HepG2 (cell line): Measurements from ENCODE around the gene MRPL51. TPM values are rescaled to one million over a fixed set of nuclear protein-coding genes. Genes with fewer than 3 reads are reported as not detected.

Experiments
- ATAC-seq: fragments of 200-7000 bp; cut with Tn5 transposase; 3 replicates; pipeline ENCODE4 v1.9.1; 2020; ENCODE audit warnings: mild to moderate bottlenecking, moderate library complexity
- BruUV-seq: library from RNA; stranded (reverse); fragments of 400-500 nt; replicated peaks from 2 replicates; lab custom pipeline; 2021; lab: Mats Ljungman, UMichigan
- CTCF ChIA-PET: fragments of 300-600 bp; formaldehyde crosslinking; extraction: SDS; loops from one replicate; lab custom pipeline; 2021; ENCODE audit warnings: low total read pairs, inconsistent platforms, low intra/inter-chr PET ratio; lab: Yijun Ruan, JAX
- POLR2A ChIA-PET: fragments of 350-600 bp; sonication (Branson Sonifier 250); formaldehyde crosslinking; loops from one replicate; lab custom pipeline; 2020; ENCODE audit warnings: antibody characterized with exemption, inconsistent platforms; lab: Yijun Ruan, JAX
- DNase-seq: peaks from one replicate; pipeline ENCODE4 v3.0.0-alpha.2; 2015; ENCODE audit warnings: low spot score
- FAIRE-seq: peaks from 3 replicates; lab custom pipeline; 2011; peaks lifted over from hg19 to GRCh38; lab: Jason Lieb, UNC
- H2AFZ ChIP-seq: one replicate; pipeline ENCODE4 v1.6.1; 2011; ENCODE audit warnings: low read length, inconsistent platforms
- H3K27ac ChIP-seq: fragments of 300-600 bp; 3 replicates; pipeline ENCODE4 v1.8.0; 2011; ENCODE audit warnings: mixed run types, mild to moderate bottlenecking, mixed read lengths, low read length, inconsistent platforms; ENCODE audit not compliant: insufficient read depth; ENCODE audit errors: extremely low read length
- H3K27me3 ChIP-seq, 2 experiments: fragments of 200-600 bp in 1 of 2; 2 replicates in 1 of 2; 3 replicates in 1 of 2; pipeline versions ENCODE4 v1.6.0 to v1.8.0; 2011; ENCODE audit warnings: low read length in 2 of 2, mild to moderate bottlenecking in 2 of 2, moderate library complexity in 2 of 2, inconsistent platforms in 1 of 2; ENCODE audit not compliant: insufficient read depth in 2 of 2, control insufficient read depth in 1 of 2
- H3K36me3 ChIP-seq, 2 experiments: fragments of 200-600 bp in 1 of 2; replicated peaks in 1 of 2; 2 replicates in 1 of 2; 3 replicates in 1 of 2; pipeline versions ENCODE4 v1.5.1 to v1.8.0; 2011; ENCODE audit warnings: low read length in 2 of 2, inconsistent platforms in 1 of 2; ENCODE audit not compliant: insufficient read depth in 2 of 2, control insufficient read depth in 1 of 2
- H3K4me1 ChIP-seq: 2 replicates; pipeline ENCODE4 v1.5.1; 2012; ENCODE audit warnings: low read length, inconsistent platforms; ENCODE audit not compliant: insufficient read depth
- H3K4me2 ChIP-seq: 2 replicates; pipeline ENCODE4 v1.6.0; 2011; ENCODE audit warnings: low read depth, low read length, inconsistent platforms
- H3K4me3 ChIP-seq, 3 experiments: fragments of 200-600 bp in 1 of 3; sonication (generic), shearing (Covaris generic) in 1 of 3; replicated peaks in 1 of 3; 2 replicates each; pipeline ENCODE4 v1.5.1; 2011 to 2016; ENCODE audit warnings: low read length in 3 of 3, inconsistent platforms in 2 of 3, low read depth in 2 of 3, mild to moderate bottlenecking in 2 of 3, control low read depth in 1 of 3, mixed read lengths in 1 of 3; ENCODE audit not compliant: insufficient read depth in 1 of 3
- H3K79me2 ChIP-seq: one replicate; pipeline ENCODE4 v1.6.1; 2011; ENCODE audit warnings: low read length, inconsistent platforms; ENCODE audit not compliant: insufficient read depth
- H3K9ac ChIP-seq: 2 replicates; pipeline ENCODE4 v1.6.0; 2011; ENCODE audit warnings: mild to moderate bottlenecking, low read depth, low read length, inconsistent platforms; ENCODE audit not compliant: insufficient read depth
- H3K9me3 ChIP-seq: 2 replicates; pipeline ENCODE4 v1.5.1; 2012; ENCODE audit warnings: mild to moderate bottlenecking, low read length
- H4K20me1 ChIP-seq: 2 replicates; pipeline ENCODE4 v1.6.0; 2011; ENCODE audit warnings: inconsistent platforms, mild to moderate bottlenecking, low read length, moderate library complexity; ENCODE audit not compliant: insufficient read depth
- MED13 ChIP-seq: sonication (generic); formaldehyde crosslinking; IDR thresholded peaks from 2 replicates; pipeline ENCODE4 v1.5.0; 2020; ENCODE audit warnings: missing genetic modification reagents
- NFYB ChIP-seq: sonication (generic); formaldehyde crosslinking; IDR thresholded peaks from 2 replicates; pipeline ENCODE4 v1.4.0; 2020; ENCODE audit warnings: missing genetic modification reagents
- SP5 ChIP-seq: IDR thresholded peaks from 2 replicates; pipeline ENCODE4 v1.6.1; 2016; ENCODE audit warnings: low read depth, borderline replicate concordance
- ZFY ChIP-seq: sonication (generic); formaldehyde crosslinking; IDR thresholded peaks from 2 replicates; pipeline ENCODE4 v1.4.0; 2020; ENCODE audit warnings: missing genetic modification reagents
- ZIK1 ChIP-seq: sonication (generic); formaldehyde crosslinking; IDR thresholded peaks from 2 replicates; pipeline ENCODE4 v1.5.0; 2020; ENCODE audit warnings: mild to moderate bottlenecking, low read depth, missing genetic modification reagents, borderline replicate concordance
- ZNF17 ChIP-seq: sonication (generic); formaldehyde crosslinking; IDR thresholded peaks from 2 replicates; pipeline ENCODE4 v1.5.0; 2020; ENCODE audit warnings: mild to moderate bottlenecking, missing genetic modification reagents
- ZNF24 ChIP-seq: fragments of 450-650 bp; IDR thresholded peaks from 2 replicates; pipeline ENCODE4 v1.6.1; 2017; ENCODE audit warnings: antibody characterized with exemption, mild to moderate bottlenecking
- ZNF280D ChIP-seq: sonication (generic); formaldehyde crosslinking; IDR thresholded peaks from 2 replicates; pipeline ENCODE4 v1.5.1; 2020; ENCODE audit warnings: mild to moderate bottlenecking, missing genetic modification reagents
- ZNF775 ChIP-seq: sonication (generic); formaldehyde crosslinking; IDR thresholded peaks from 2 replicates; pipeline ENCODE4 v1.4.0; 2020; ENCODE audit warnings: missing genetic modification reagents, mild to moderate bottlenecking, moderate library complexity, borderline replicate concordance
- WGBS: methylation state at CpG from one replicate; pipeline ENCODE4 v1.1.6; 2017; ENCODE audit warnings: low lambda C conversion rate; 5-methylcytosine and 5-hydroxymethylcytosine counted together
- in situ Hi-C: cut with HindIII; loops from 2 replicates; pipeline ENCODE4 v1.10.0; 2017; ENCODE audit warnings: low pct_unique_long_range_greater_than_20kb; ENCODE audit not compliant: extremely low pct_ligation_motif_present
- intact Hi-C: fragments of 100-400 bp; cut with micrococcal nuclease; formaldehyde crosslinking; loops from one replicate; pipeline ENCODE4 v1.10.0; 2022; ENCODE audit not compliant: unreplicated experiment
- polyA plus RNA-seq, 8 experiments: library from polyadenylated mRNA; depleted of rRNA in 3 of 8; stranded (reverse) in 7 of 8; unstranded in 1 of 8; fragments of >200 nt; fragmentation: Illumina TruSeq in 4 of 8; extraction: Trizol in 4 of 8; gene quantifications; 2 replicates each; pipeline versions ENCODE4 v1.2.1 to v1.2.3, GENCODE V29; 2011 to 2016; ENCODE audit warnings: low read depth in 4 of 8, missing spikeins in 1 of 8, mixed read lengths in 1 of 8; ENCODE audit not compliant: insufficient read depth in 1 of 8
- total RNA-seq, 5 experiments: library from RNA; depleted of rRNA; stranded (reverse); fragments of >200 nt; fragmentation: Illumina TruSeq; extraction: Trizol; gene quantifications; 2 replicates each; pipeline ENCODE4 v1.2.3, GENCODE V29; 2016; ENCODE audit warnings: low read depth in 1 of 5
- TF ChIP-seq, protein P1 (sequence below): sonication (generic); formaldehyde crosslinking; IDR thresholded peaks from 2 replicates; pipeline ENCODE4 v1.8.0; 2022; ENCODE audit warnings: mild to moderate bottlenecking, missing genetic modification reagents, moderate library complexity

MRPL51 gene
- total and polyA plus RNA-seq, 2 of the 13 experiments (the other 11 are each of a cell fraction or from before 2014, with no cell fraction given) = 64.8 to 278 TPM

DNA sequence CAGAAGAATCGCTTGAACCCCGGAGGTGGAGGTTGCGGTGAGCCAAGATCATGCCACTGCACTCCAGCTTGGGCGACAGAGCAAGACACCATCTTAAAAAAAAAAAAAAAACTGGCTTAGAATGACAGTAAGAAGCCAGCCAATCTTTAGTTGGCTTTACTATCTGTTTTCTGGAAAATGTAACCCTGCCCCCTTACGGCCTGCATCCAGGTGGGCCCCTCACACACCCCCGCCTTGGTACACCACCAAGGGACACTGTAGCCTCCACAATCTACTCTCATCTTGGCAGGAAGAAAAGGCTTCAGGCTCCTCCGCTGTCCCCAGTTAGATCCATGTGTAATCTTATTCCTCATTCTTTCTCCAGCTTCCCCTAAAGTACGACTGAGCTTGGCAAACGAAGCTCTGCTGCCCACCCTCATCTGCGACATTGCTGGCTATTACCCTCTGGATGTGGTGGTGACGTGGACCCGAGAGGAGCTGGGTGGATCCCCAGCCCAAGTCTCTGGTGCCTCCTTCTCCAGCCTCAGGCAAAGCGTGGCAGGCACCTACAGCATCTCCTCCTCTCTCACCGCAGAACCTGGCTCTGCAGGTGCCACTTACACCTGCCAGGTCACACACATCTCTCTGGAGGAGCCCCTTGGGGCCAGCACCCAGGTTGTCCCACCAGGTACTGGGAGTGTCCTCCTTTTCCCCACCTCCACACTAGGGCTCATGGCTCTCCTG is 34.6 kb downstream of the MRPL51 start:
- no TSS peak for BruUV-seq
- no peak for DNase-seq
- Histone ChIP-seq H3K27ac (no peak overlapping the region), H3K4me2 (no peak overlapping the region), H3K9me3 (no peaks in the 10 kb centered on the region), H3K4me1 (0 out of 2 replicates have a peak, but pooled peaks cover under 1% of the 10 kb centered on the region), H3K9ac (no peak overlapping the region), H3K4me3 (no peak overlapping the region), H3K27me3 (no peaks in the 10 kb centered on the region), H3K36me3 (peaks cover 14 to 48% of the 10 kb centered on the region in 2 experiments), H4K20me1 (no peaks in the 10 kb centered on the region), H3K79me2 (no peaks in the 10 kb centered on the region), H2AFZ (no peak overlapping the region)
- no peak for FAIRE-seq
- intact Hi-C loops = no loop called here
- WGBS = 96% methylated on average over 14 of the region's 14 CpGs
- ATAC-seq = no peak
- in situ Hi-C loops = loop anchor here (25.0 kb wide), 1 partner anchor 396 kb away; no protein-coding TSS in a partner anchor
- ChIA-PET CTCF (no interaction called here), POLR2A (interaction anchor here (0.8 to 2.3 kb wide), 4 partner anchors 12 to 95 kb away, joined by 3 to 12 read pairs (median 6); partner anchors contain the start of gene VAMP1)
- no peak for TF ChIP-seq ZFY (CRISPR knock-in tag)
- no peak for TF ChIP-seq SP5 (CRISPR knock-in tag)
- TF ChIP-seq ZIK1 (CRISPR knock-in tag) = no peak
- TF ChIP-seq MED13 (CRISPR knock-in tag) = no peak
- no peak for TF ChIP-seq ZNF280D (CRISPR knock-in tag)
- no peak for TF ChIP-seq ZNF775 (CRISPR knock-in tag)
- no peak for TF ChIP-seq ZNF24
- TF ChIP-seq NFYB (CRISPR knock-in tag) = no peak
- TF ChIP-seq, protein P1, sequence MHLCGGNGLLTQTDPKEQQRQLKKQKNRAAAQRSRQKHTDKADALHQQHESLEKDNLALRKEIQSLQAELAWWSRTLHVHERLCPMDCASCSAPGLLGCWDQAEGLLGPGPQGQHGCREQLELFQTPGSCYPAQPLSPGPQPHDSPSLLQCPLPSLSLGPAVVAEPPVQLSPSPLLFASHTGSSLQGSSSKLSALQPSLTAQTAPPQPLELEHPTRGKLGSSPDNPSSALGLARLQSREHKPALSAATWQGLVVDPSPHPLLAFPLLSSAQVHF (CRISPR knock-in tag) = no peak
- no peak for TF ChIP-seq ZNF17 (CRISPR knock-in tag)
